ENCODE results near the gene THAP11. TPM values are rescaled to one million over a fixed set of nuclear protein-coding genes. Genes with fewer than 3 reads are reported as not detected.
A peak's percentile ranks its signal among the peaks of the same experiment; 100 is the strongest.

Gene THAP11
- total and polyA plus RNA-seq, 4 donors, result 9.6 to 31.1 (median 24.6) TPM

GRCh38 chr16:67884684-67885083 is 42.6 kb downstream of the THAP11 start, which contains the start of gene NRN1L:
Gene NRN1L, plus strand, starts transcription at chr16:67884885. Its CDS starts 19 bp downstream, at chr16:67884904.
- no peaks in the 10 kb centered on the region for H3K27me3 ChIP-seq (ENCODE audit: control insufficient read depth in 3 of 3, insufficient read depth in 3 of 3, low read length in 2 of 3)
- H3K9ac ChIP-seq (ENCODE audit: insufficient read depth in 1 of 2, low read length in 2 of 2), result no peak within 1 kb of the TSS
- H3K4me3 ChIP-seq, result no peak within 1 kb of the TSS
- DNase-seq (peak; percentile 92 to 94 (median 92)), ATAC-seq (ENCODE audit: insufficient read depth, low FRiP score) (peak; percentile 84)
- H3K9me3 ChIP-seq (ENCODE audit: control insufficient read depth in 4 of 4, insufficient read depth in 3 of 4, low read length in 3 of 4), result no peaks in the 10 kb centered on the region
- H3K27ac ChIP-seq (ENCODE audit: low read depth in 1 of 2, low read length in 1 of 2), result peak within 1 kb of the TSS; percentile 36 to 53
- 47 to 78% methylated on average over 22 of the region's 22 CpGs for WGBS, 2 donors
- H3K4me1 ChIP-seq (ENCODE audit: control insufficient read depth in 5 of 5, insufficient read depth in 5 of 5, low read length in 5 of 5), result peaks cover 0 to 11% (median 3%) of the 10 kb centered on the region in 5 donors
- TF ChIP-seq, protein P1, sequence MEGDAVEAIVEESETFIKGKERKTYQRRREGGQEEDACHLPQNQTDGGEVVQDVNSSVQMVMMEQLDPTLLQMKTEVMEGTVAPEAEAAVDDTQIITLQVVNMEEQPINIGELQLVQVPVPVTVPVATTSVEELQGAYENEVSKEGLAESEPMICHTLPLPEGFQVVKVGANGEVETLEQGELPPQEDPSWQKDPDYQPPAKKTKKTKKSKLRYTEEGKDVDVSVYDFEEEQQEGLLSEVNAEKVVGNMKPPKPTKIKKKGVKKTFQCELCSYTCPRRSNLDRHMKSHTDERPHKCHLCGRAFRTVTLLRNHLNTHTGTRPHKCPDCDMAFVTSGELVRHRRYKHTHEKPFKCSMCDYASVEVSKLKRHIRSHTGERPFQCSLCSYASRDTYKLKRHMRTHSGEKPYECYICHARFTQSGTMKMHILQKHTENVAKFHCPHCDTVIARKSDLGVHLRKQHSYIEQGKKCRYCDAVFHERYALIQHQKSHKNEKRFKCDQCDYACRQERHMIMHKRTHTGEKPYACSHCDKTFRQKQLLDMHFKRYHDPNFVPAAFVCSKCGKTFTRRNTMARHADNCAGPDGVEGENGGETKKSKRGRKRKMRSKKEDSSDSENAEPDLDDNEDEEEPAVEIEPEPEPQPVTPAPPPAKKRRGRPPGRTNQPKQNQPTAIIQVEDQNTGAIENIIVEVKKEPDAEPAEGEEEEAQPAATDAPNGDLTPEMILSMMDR (IDR thresholded peaks at IDR 0.05; ENCODE audit: control extremely low read depth, extremely low read depth), result no peak
- peaks cover 5 to 49% (median 33%) of the 10 kb centered on the region in 4 donors for H3K36me3 ChIP-seq (ENCODE audit: control insufficient read depth in 4 of 4, insufficient read depth in 4 of 4, low read length in 4 of 4)

GRCh38 chr16:67885545-67885944 is 43.4 kb downstream of the THAP11 start:
- ATAC-seq (ENCODE audit: insufficient read depth, low FRiP score) (no peak), DNase-seq (no peak)
- H3K9ac ChIP-seq (ENCODE audit: insufficient read depth in 1 of 2, low read length in 2 of 2), result no peak overlapping the region
- WGBS, 2 donors, result 91 to 97% methylated on average over 11 to 12 of the region's 12 CpGs
- H3K9me3 ChIP-seq (ENCODE audit: control insufficient read depth in 4 of 4, insufficient read depth in 3 of 4, low read length in 3 of 4), result no peaks in the 10 kb centered on the region
- no peaks in the 10 kb centered on the region for H3K27me3 ChIP-seq (ENCODE audit: control insufficient read depth in 3 of 3, insufficient read depth in 3 of 3, low read length in 2 of 3)
- H3K4me3 ChIP-seq, result no peak overlapping the region
- no peak overlapping the region for H3K27ac ChIP-seq (ENCODE audit: low read depth in 1 of 2, low read length in 1 of 2)
- H3K4me1 ChIP-seq (ENCODE audit: control insufficient read depth in 5 of 5, insufficient read depth in 5 of 5, low read length in 5 of 5), result peaks cover 0 to 11% (median 3%) of the 10 kb centered on the region in 5 donors
- TF ChIP-seq, protein P1 (IDR thresholded peaks at IDR 0.05; ENCODE audit: control extremely low read depth, extremely low read depth), result no peak
- peaks cover 4 to 41% (median 24%) of the 10 kb centered on the region in 4 donors for H3K36me3 ChIP-seq (ENCODE audit: control insufficient read depth in 4 of 4, insufficient read depth in 4 of 4, low read length in 4 of 4)

GRCh38 chr16:67885976-67886375 is 43.9 kb downstream of the THAP11 start:
- DNase-seq, result no peak
- H3K4me3 ChIP-seq, result no peak overlapping the region
- 80 to 96% methylated on average over 19 of the region's 19 CpGs for WGBS, 2 donors
- H3K4me1 ChIP-seq (ENCODE audit: control insufficient read depth in 5 of 5, insufficient read depth in 5 of 5, low read length in 5 of 5), result peaks cover 0 to 11% (median 3%) of the 10 kb centered on the region in 5 donors
- TF ChIP-seq, protein P1 (IDR thresholded peaks at IDR 0.05; ENCODE audit: control extremely low read depth, extremely low read depth), result no peak
- H3K9ac ChIP-seq (ENCODE audit: insufficient read depth in 1 of 2, low read length in 2 of 2), result no peak overlapping the region
- H3K27ac ChIP-seq (ENCODE audit: low read depth in 1 of 2, low read length in 1 of 2), result peak overlapping the region in 1 of 2 donors; percentile 34
- H3K36me3 ChIP-seq (ENCODE audit: control insufficient read depth in 4 of 4, insufficient read depth in 4 of 4, low read length in 4 of 4), result peaks cover 2 to 36% (median 20%) of the 10 kb centered on the region in 4 donors
- ATAC-seq (ENCODE audit: insufficient read depth, low FRiP score), result no peak
- H3K9me3 ChIP-seq (ENCODE audit: control insufficient read depth in 4 of 4, insufficient read depth in 3 of 4, low read length in 3 of 4), result no peaks in the 10 kb centered on the region
- H3K27me3 ChIP-seq (ENCODE audit: control insufficient read depth in 3 of 3, insufficient read depth in 3 of 3, low read length in 2 of 3), result no peaks in the 10 kb centered on the region

- H3K27ac ChIP-seq (ENCODE audit: low read depth in 1 of 2, low read length in 1 of 2), result peak overlapping the region in 1 of 2 donors; percentile 37
- H3K9me3 ChIP-seq (ENCODE audit: control insufficient read depth in 4 of 4, insufficient read depth in 3 of 4, low read length in 3 of 4), result no peaks in the 10 kb centered on the region
- DNase-seq (peak; percentile 48 to 82 (median 67)), ATAC-seq (ENCODE audit: insufficient read depth, low FRiP score) (no peak)
- WGBS, 2 donors, result 72 to 77% methylated on average over 5 of the region's 5 CpGs
- TF ChIP-seq, protein P1 (IDR thresholded peaks at IDR 0.05; ENCODE audit: control extremely low read depth, extremely low read depth), result no peak
- no peaks in the 10 kb centered on the region for H3K27me3 ChIP-seq (ENCODE audit: control insufficient read depth in 3 of 3, insufficient read depth in 3 of 3, low read length in 2 of 3)
- H3K4me3 ChIP-seq, result no peak overlapping the region
- no peak overlapping the region for H3K9ac ChIP-seq (ENCODE audit: insufficient read depth in 1 of 2, low read length in 2 of 2)
- H3K36me3 ChIP-seq (ENCODE audit: control insufficient read depth in 4 of 4, insufficient read depth in 4 of 4, low read length in 4 of 4), result peaks cover 0 to 33% (median 16%) of the 10 kb centered on the region in 4 donors
- peaks cover 0 to 11% (median 3%) of the 10 kb centered on the region in 5 donors for H3K4me1 ChIP-seq (ENCODE audit: control insufficient read depth in 5 of 5, insufficient read depth in 5 of 5, low read length in 5 of 5)
These were observed 44.3 kb downstream of the THAP11 start for GRCh38 chr16:67886387-67886786.

All from lung (tissue), 12 donors.